B cell (primary cell): ENCODE data around the gene SHOC2. TPM values are rescaled to one million over a fixed set of nuclear protein-coding genes. Genes with fewer than 3 reads are reported as not detected.
A peak's percentile ranks its signal among the peaks of the same experiment; 100 is the strongest.

Source experiments
- ATAC-seq: fragments of 200-7000 bp; cut with Tn5 transposase; one replicate; pipeline ENCODE4 v1.10.0; 2021; ENCODE audit warnings: low read depth, mild to moderate bottlenecking, moderate number of reproducible peaks, moderate library complexity
- CTCF ChIA-PET: fragments of 350-600 bp; sonication (Branson Sonifier 250); formaldehyde crosslinking; loops from one replicate; lab custom pipeline; 2021; ENCODE audit warnings: antibody characterized with exemption, inconsistent platforms; lab: Charles Lee
- POLR2A ChIA-PET: fragments of 350-600 bp; sonication (Branson Sonifier 250); formaldehyde crosslinking; loops from one replicate; lab custom pipeline; 2021; ENCODE audit warnings: antibody characterized with exemption; lab: Charles Lee
- DNase-seq: peaks from one replicate; pipeline ENCODE4 v3.0.0; 2013
- H2AFZ ChIP-seq: 2 replicates; pipeline ENCODE4 v1.6.1; 2012; ENCODE audit warnings: mild to moderate bottlenecking, low read depth, low read length; ENCODE audit not compliant: insufficient read depth, poor library complexity, severe bottlenecking
- H3K27ac ChIP-seq, 2 donors: 1 replicate in 1 of 2; 2 replicates in 1 of 2; pipeline ENCODE4 v1.5.1; 2012 to 2013; ENCODE audit warnings: low read length in 2 of 2, mild to moderate bottlenecking in 2 of 2, moderate library complexity in 1 of 2
- H3K27me3 ChIP-seq, 4 experiments: fragments of 200-600 bp in 1 of 4; sonication (generic) in 1 of 4; replicated peaks in 1 of 4; 1 replicate in 2 of 4; 2 replicates in 2 of 4; pipeline versions ENCODE4 v1.6.1 to v1.7.0; 2013 to 2016; ENCODE audit warnings: low read length in 3 of 4, mild to moderate bottlenecking in 2 of 4, mixed read lengths in 1 of 4, moderate library complexity in 1 of 4; ENCODE audit not compliant: insufficient read depth in 4 of 4, control insufficient read depth in 3 of 4; ENCODE audit errors: control extremely low read depth in 1 of 4
- H3K36me3 ChIP-seq, 2 experiments: replicated peaks in 1 of 2; 1 replicate in 1 of 2; 2 replicates in 1 of 2; pipeline versions ENCODE4 v1.6.1 to v1.7.1; 2013; ENCODE audit warnings: low read length in 1 of 2; ENCODE audit not compliant: insufficient read depth in 2 of 2, control insufficient read depth in 1 of 2; ENCODE audit errors: control extremely low read depth in 1 of 2, extremely low read depth in 1 of 2
- H3K4me1 ChIP-seq, 2 donors: fragments of 200-600 bp in 1 of 2; sonication (generic) in 1 of 2; 1 replicate in 1 of 2; 2 replicates in 1 of 2; pipeline versions ENCODE4 v1.5.1 to v1.6.1; 2013 to 2017; ENCODE audit warnings: low read length in 2 of 2; ENCODE audit not compliant: control insufficient read depth in 2 of 2, insufficient read depth in 2 of 2
- H3K4me2 ChIP-seq: replicated peaks from 2 replicates; pipeline ENCODE3; 2012; ENCODE audit warnings: mild to moderate bottlenecking, low read depth, low read length; ENCODE audit not compliant: poor library complexity, severe bottlenecking
- H3K4me3 ChIP-seq, 5 experiments: fragments of 200-600 bp in 1 of 5; sonication (generic) in 1 of 5; 1 replicate in 3 of 5; 2 replicates in 2 of 5; pipeline versions ENCODE4 v1.5.1 to v1.7.0; 2011 to 2016; ENCODE audit warnings: low read length in 4 of 5, mild to moderate bottlenecking in 4 of 5, low read depth in 2 of 5, control low read depth in 1 of 5, moderate library complexity in 1 of 5; ENCODE audit not compliant: insufficient read depth in 1 of 5; ENCODE audit errors: control extremely low read depth in 1 of 5, extremely low read depth in 1 of 5
- H3K79me2 ChIP-seq: fragments of 200-600 bp; sonication (generic); one replicate; pipeline ENCODE4 v1.6.0; 2016; ENCODE audit warnings: low read length; ENCODE audit not compliant: control insufficient read depth, insufficient read depth
- H3K9ac ChIP-seq: fragments of 200-600 bp; sonication (generic); 2 replicates; pipeline ENCODE4 v1.6.1; 2017; ENCODE audit warnings: mild to moderate bottlenecking, low read length, moderate library complexity
- H3K9me3 ChIP-seq, 3 donors: one replicate each; pipeline versions ENCODE4 v1.6.1 to v1.7.1; 2013; ENCODE audit warnings: low read length in 2 of 3; ENCODE audit not compliant: control insufficient read depth in 2 of 3, insufficient read depth in 1 of 3; ENCODE audit errors: control extremely low read depth in 1 of 3
- H4K20me1 ChIP-seq: 2 replicates; pipeline ENCODE4 v1.6.0; 2012; ENCODE audit warnings: mild to moderate bottlenecking, low read length; ENCODE audit not compliant: insufficient read depth, control insufficient read depth, poor library complexity, severe bottlenecking
- H3K27ac Mint-ChIP-seq: one replicate; pipeline ENCODE4 v1.8.0; 2021; ENCODE audit warnings: mixed read lengths
- H3K27me3 Mint-ChIP-seq: one replicate; pipeline ENCODE4 v1.8.0; 2021; ENCODE audit warnings: mixed read lengths
- H3K4me1 Mint-ChIP-seq: one replicate; pipeline ENCODE4 v1.8.0; 2021; ENCODE audit warnings: mixed read lengths
- H3K4me3 Mint-ChIP-seq: one replicate; pipeline ENCODE4 v1.8.0; 2021; ENCODE audit warnings: mixed read lengths
- H3K9me3 Mint-ChIP-seq: one replicate; pipeline ENCODE4 v1.8.0; 2022; ENCODE audit warnings: mixed read lengths; ENCODE audit not compliant: insufficient read depth
- EZH2 ChIP-seq: IDR thresholded peaks from 2 replicates; pipeline ENCODE4 v1.6.1; 2012; ENCODE audit warnings: borderline replicate concordance, low read depth, mild to moderate bottlenecking, moderate library complexity, low read length; ENCODE audit not compliant: insufficient read depth, poor library complexity, severe bottlenecking
- WGBS: methylation state at CpG from one replicate; pipeline ENCODE4 v1.1.5; 2013; ENCODE audit warnings: missing lambda C conversion rate; ENCODE audit not compliant: insufficient coverage; 5-methylcytosine and 5-hydroxymethylcytosine counted together
- intact Hi-C: fragments of 100-400 bp; cut with micrococcal nuclease; formaldehyde crosslinking; loops from one replicate; pipeline ENCODE4 v1.10.0; 2022
- polyA plus RNA-seq: library from polyadenylated mRNA; depleted of rRNA; stranded (reverse); fragments of >200 nt; gene quantifications from 2 replicates; pipeline ENCODE4 v1.2.3, GENCODE V29; 2012
- total RNA-seq, 2 donors: library from RNA; stranded (reverse); fragments of 120-200 nt in 1 of 2; gene quantifications; 1 replicate in 1 of 2; 2 replicates in 1 of 2; pipeline versions ENCODE4 v1.2.3 to v1.2.4, GENCODE V29; 2013 to 2022
- TF ChIP-seq, protein P1 (sequence below): fragments of 200-600 bp; IDR thresholded peaks from one replicate; pipeline ENCODE4 v1.8.0; 2022; ENCODE audit warnings: antibody characterized with exemption, mild to moderate bottlenecking

The SHOC2 gene
- total and polyA plus RNA-seq, 2 donors (not counting 1 experiment from before 2014, with no cell fraction given): 13.3 to 116 TPM

DNA sequence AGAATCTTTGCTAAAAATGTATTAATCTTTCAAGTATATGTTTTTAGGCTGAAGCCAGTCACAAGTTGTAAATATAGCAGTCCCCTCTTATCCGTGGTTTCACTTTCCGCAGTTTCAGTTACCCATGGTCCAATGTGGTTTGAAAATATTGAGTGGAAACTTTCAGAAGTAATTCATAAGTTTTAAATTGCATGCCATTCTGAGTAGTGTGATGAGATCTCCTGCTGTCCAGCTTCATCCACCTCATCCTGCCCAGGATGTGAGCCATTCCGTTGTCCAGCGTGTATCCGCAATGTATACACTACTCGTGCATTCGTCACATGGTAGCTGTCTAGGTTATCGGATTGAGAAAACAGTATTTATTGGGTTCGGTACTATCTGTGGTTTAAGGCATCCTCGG, 35.5 kb upstream of the SHOC2 start:
- POLR2A ChIA-PET: no interaction called here
- Histone ChIP-seq H3K27ac (peak overlapping the region; percentile 13 to 61), H3K79me2 (peaks cover 30% of the 10 kb centered on the region), H3K4me2 (no peak overlapping the region), H3K4me1 (peaks cover 0 to 7% of the 10 kb centered on the region in 2 donors), H4K20me1 (peaks cover 36% of the 10 kb centered on the region), H3K27me3 (no peaks in the 10 kb centered on the region), H3K36me3 (peaks cover 7 to 90% of the 10 kb centered on the region in 2 experiments), H3K9ac (no peak overlapping the region), H2AFZ (no peak overlapping the region), H3K9me3 (no peaks in the 10 kb centered on the region), H3K4me3 (no peak overlapping the region)
- Mint-ChIP-seq H3K4me3 (no peak overlapping the region), H3K27me3 (no peaks in the 10 kb centered on the region), H3K27ac (peak overlapping the region; percentile 69), H3K9me3 (no peaks in the 10 kb centered on the region), H3K4me1 (peaks cover 32% of the 10 kb centered on the region)
- 98% methylated on average over 8 of the region's 10 CpGs for WGBS
- CTCF ChIA-PET: interaction anchor here (1.6 to 10.5 kb wide), 4 partner anchors 10 to 138 kb away, joined by 5 to 93 read pairs (median 12); no protein-coding TSS in a partner anchor
- intact Hi-C loops: no loop called here
- TF ChIP-seq, protein P1, sequence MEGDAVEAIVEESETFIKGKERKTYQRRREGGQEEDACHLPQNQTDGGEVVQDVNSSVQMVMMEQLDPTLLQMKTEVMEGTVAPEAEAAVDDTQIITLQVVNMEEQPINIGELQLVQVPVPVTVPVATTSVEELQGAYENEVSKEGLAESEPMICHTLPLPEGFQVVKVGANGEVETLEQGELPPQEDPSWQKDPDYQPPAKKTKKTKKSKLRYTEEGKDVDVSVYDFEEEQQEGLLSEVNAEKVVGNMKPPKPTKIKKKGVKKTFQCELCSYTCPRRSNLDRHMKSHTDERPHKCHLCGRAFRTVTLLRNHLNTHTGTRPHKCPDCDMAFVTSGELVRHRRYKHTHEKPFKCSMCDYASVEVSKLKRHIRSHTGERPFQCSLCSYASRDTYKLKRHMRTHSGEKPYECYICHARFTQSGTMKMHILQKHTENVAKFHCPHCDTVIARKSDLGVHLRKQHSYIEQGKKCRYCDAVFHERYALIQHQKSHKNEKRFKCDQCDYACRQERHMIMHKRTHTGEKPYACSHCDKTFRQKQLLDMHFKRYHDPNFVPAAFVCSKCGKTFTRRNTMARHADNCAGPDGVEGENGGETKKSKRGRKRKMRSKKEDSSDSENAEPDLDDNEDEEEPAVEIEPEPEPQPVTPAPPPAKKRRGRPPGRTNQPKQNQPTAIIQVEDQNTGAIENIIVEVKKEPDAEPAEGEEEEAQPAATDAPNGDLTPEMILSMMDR: no peak
- no peak for TF ChIP-seq EZH2
- DNase-seq (no peak), ATAC-seq (no peak)

DNA sequence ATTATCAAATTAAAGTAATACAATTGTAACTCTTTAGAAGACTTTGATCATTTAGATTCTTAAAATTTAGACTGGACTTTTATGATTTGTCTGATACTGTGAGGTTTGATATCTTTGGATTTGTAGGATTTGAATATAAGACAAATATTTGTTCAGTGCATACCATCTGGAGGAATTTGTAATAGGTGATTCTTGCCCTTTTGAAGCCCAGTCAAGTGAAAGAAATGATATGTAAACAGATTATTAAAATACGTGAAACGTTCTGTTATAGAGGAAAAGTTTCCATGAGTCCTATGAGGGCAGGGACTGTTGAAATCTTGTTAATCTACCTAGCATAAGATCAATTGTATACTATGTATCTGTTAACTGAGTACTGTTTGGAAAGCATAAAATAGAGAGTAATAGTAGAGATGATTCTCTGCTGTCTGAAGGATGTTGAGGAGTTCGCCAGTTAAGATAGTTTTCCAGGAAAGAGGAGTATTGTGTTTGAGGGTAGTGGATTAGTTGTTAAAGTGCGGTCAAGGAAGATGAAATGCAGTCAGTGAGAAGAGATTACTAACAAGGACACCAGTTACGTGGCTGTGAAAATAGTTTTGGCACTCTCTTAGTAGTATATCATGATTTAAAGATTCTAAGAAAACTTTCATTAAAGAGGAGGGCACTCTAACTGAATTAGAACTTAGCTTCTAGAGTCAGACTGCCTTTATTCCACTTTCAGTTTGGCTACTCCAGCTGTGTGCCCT, 33.3 kb upstream of the SHOC2 start:
- Histone ChIP-seq H3K9me3 (no peaks in the 10 kb centered on the region), H3K36me3 (peaks cover 12 to 85% of the 10 kb centered on the region in 2 experiments), H3K4me3 (no peak overlapping the region), H3K27me3 (no peaks in the 10 kb centered on the region), H3K4me2 (no peak overlapping the region), H3K27ac (peak overlapping the region in 1 of 2 donors; percentile 55), H4K20me1 (peaks cover 28% of the 10 kb centered on the region), H2AFZ (no peak overlapping the region), H3K4me1 (peaks cover 0 to 7% of the 10 kb centered on the region in 2 donors), H3K79me2 (peaks cover 24% of the 10 kb centered on the region), H3K9ac (no peak overlapping the region)
- ChIA-PET CTCF (interaction anchor here (1.8 to 2.3 kb wide), 4 partner anchors 7 to 140 kb away, joined by 5 to 24 read pairs (median 9); no protein-coding TSS in a partner anchor), POLR2A (no interaction called here)
- peak overlapping the region; percentile 4 for H3K27ac Mint-ChIP-seq
- DNase-seq: no peak
- peaks cover 29% of the 10 kb centered on the region for H3K4me1 Mint-ChIP-seq
- no peak for ATAC-seq
- H3K9me3 Mint-ChIP-seq: no peaks in the 10 kb centered on the region
- H3K27me3 Mint-ChIP-seq: no peaks in the 10 kb centered on the region
- TF ChIP-seq EZH2: no peak
- TF ChIP-seq, protein P1: no peak
- H3K4me3 Mint-ChIP-seq: no peak overlapping the region
- WGBS: 100% methylated on average over 1 of the region's 5 CpGs
- intact Hi-C loops: no loop called here
